NCI-H345 treated with DMSO at 0.1 percent for 48 hours (cell line): Measurements from ENCODE around the gene SYNE3.
"Not testable (repeated sequence)": the region's sequence is repeated elsewhere in the genome, so short reads cannot be mapped to it uniquely, and the experiment has no call there.

Experiments
- DNase-seq: peaks from one replicate; lab custom pipeline; 2025; ENCODE audit not compliant: unreplicated experiment; lab: John Stamatoyannopoulos, UW

Gene SYNE3

GRCh38 chr14:95524706-95525512, 8.5 kb upstream of the SYNE3 start:
- DNase-seq: no peak

- DNase-seq: peak; percentile 21
Observed at GRCh38 chr14:95523815-95524448, 7.5 kb upstream of the SYNE3 start.

GRCh38 chr14:95523051-95523814, 6.8 kb upstream of the SYNE3 start:
- no peak for DNase-seq

- DNase-seq: no peak
Observed at GRCh38 chr14:95522556-95522955, 6.1 kb upstream of the SYNE3 start.

- no peak for DNase-seq
Observed at GRCh38 chr14:95522116-95522515, 5.7 kb upstream of the SYNE3 start.

GRCh38 chr14:95521001-95521400, 4.6 kb upstream of the SYNE3 start:
- DNase-seq: no peak

- DNase-seq: no peak
Observed at GRCh38 chr14:95520346-95520745, 3.9 kb upstream of the SYNE3 start.

GRCh38 chr14:95519699-95520098, 3.2 kb upstream of the SYNE3 start:
- DNase-seq: no peak

- peak; percentile 35 for DNase-seq
Observed at GRCh38 chr14:95518045-95518751, 1.7 kb upstream of the SYNE3 start.

- no peak for DNase-seq
Observed at GRCh38 chr14:95515596-95516552, 576 bp downstream of the SYNE3 start.

- DNase-seq: peak; percentile 91
Observed at GRCh38 chr14:95515080-95515489, 1.4 kb downstream of the SYNE3 start.

GRCh38 chr14:95514131-95515079, 2.0 kb downstream of the SYNE3 start:
- peak; percentile 92 for DNase-seq

GRCh38 chr14:95513291-95513690, 3.2 kb downstream of the SYNE3 start:
- DNase-seq: no peak

GRCh38 chr14:95511687-95512086, 4.8 kb downstream of the SYNE3 start:
- no peak for DNase-seq

- DNase-seq: no peak
Observed at GRCh38 chr14:95510804-95511203, 5.6 kb downstream of the SYNE3 start.

- DNase-seq: not testable (repeated sequence)
Observed at GRCh38 chr14:95510344-95510743, 6.1 kb downstream of the SYNE3 start.

- DNase-seq: no peak
Observed at GRCh38 chr14:95509495-95509894, 7.0 kb downstream of the SYNE3 start.

GRCh38 chr14:95508377-95508776, 8.1 kb downstream of the SYNE3 start:
- DNase-seq: no peak

GRCh38 chr14:95507701-95508103, 8.7 kb downstream of the SYNE3 start:
- DNase-seq: no peak
